Activated naive CD4-positive, alpha-beta T cell (primary cell): ENCODE data around the gene GPR137.
"Not testable (repeated sequence)": the region's sequence is repeated elsewhere in the genome, so short reads cannot be mapped to it uniquely, and the experiment has no call there.

ENCODE experiments used
- DNase-seq, 4 experiments: peaks; one replicate each; lab custom pipeline; 2025; lab: John Stamatoyannopoulos, UW

The GPR137 gene, protein sequence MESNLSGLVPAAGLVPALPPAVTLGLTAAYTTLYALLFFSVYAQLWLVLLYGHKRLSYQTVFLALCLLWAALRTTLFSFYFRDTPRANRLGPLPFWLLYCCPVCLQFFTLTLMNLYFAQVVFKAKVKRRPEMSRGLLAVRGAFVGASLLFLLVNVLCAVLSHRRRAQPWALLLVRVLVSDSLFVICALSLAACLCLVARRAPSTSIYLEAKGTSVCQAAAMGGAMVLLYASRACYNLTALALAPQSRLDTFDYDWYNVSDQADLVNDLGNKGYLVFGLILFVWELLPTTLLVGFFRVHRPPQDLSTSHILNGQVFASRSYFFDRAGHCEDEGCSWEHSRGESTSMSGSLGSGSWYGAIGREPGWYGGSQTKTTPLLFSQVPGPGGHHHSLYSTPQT

GRCh38 chr11:64284962-64285884 is at the start of gene GPR137:
Gene GPR137, plus strand, starts transcription at chr11:64285848. Its CDS starts 677 bp downstream, at chr11:64286525.
- peak; percentile 88 to 94 (median 91) for DNase-seq

DNA sequence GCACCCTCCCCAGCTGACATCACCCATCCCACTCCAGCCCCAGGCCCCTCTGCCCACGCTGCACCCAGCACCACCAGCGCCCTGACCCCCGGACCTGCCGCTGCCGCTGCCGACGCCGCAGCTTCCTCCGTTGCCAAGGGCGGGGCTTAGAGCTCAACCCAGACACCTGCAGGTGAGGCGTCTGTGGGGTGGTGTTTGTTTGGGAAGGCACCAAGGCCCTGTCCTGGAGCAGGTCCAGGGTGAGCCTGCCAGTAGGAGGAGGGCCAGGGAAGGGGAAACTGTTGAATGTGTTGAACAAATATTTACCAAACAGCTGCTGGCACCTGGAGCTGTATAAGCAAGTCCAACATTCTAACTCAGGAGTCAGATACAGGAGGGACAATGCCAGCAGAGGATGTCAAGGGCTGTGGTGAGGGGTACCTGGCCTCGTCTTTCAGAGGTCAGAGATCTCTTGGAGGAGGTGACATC is 48.1 kb upstream of the GPR137 start:
- DNase-seq: no peak

DNA sequence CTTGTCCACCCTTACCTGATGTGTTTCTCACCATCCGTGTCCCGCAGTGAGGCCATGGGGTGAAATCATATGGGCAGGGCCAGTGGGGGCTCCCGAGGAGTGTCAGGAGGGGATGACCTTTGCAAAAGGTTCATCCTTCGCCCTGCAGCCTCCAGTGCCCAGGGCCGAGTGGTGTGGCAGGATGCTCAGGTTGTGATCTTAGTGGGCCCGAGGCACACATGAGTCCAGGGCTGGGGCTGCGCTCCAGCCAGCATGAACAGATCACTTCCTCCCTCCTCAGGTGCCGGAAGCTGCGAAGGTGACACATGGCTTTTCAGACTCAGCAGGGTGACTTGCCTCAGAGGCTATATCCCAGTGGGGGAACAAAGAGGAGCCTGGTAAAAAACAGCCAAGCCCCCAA is 47.6 kb upstream of the GPR137 start:
- no peak for DNase-seq

DNA sequence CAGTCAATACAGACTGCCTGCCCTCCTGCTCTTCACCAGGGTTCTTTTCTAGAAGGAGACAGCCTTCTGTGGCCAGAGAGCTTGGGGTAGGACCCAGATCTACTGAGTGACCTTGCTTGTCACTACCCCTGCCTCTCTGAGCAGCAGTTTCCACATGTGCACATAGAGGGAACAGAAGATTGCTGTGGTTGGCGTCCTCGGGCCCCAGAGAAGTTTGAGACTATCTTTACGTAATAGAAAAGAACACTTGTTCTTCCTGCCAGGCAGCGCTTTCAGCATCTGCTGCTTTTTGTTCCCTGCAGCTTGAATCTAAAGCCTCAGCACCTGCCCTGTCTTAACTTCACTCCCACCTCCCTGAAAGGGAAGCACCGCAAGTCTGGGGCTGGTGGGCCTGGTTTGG is 46.6 kb upstream of the GPR137 start:
- no peak for DNase-seq

GRCh38 chr11:64239662-64240434 is 45.8 kb upstream of the GPR137 start:
- no peak for DNase-seq

DNA sequence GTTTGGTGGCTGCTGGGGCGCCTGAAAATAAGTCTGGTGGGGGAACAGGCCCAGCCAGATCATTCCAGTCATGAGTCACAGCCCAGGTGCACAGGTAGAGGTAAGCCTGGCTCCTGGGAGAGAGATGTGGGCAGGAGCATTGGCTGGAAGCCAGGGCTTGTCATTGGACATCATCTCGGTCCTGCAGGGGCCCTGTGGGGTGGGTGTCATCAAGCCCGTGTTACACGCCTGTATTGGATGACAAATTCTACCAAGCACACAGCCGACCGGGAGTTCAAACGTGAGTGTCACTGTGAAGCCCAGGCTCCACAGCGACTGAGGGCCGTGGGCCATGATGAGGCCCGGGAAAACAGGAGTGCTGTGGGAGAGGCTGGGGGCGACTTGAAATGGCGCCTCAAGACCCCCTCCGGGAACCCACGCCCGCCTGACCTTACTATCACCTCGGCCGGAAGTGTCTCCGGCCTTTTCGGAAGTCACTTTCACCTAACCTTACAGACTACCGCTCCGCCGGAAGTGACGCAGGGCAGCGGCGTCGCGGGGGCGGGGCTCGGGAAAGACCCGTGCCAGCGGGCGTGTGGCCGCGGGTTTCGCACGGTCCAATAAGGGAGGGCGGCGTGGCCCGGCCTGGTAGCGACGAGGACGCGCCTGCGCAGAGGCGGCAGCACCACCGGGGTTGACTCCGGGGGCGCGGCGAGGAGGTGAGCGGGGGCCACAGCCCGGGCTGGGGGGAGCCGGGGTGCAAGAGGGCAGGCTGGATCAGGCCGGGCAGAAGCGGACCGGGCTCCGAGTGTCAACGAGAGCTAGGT is 45.0 kb upstream of the GPR137 start, which contains the start of gene FKBP2:
TSS of gene FKBP2 (plus strand) at position 661 of the 806 bp plus-strand sequence. CDS start 1,293 bp downstream, outside the sequence.
- DNase-seq: peak; percentile 92 to 99 (median 96)

DNA sequence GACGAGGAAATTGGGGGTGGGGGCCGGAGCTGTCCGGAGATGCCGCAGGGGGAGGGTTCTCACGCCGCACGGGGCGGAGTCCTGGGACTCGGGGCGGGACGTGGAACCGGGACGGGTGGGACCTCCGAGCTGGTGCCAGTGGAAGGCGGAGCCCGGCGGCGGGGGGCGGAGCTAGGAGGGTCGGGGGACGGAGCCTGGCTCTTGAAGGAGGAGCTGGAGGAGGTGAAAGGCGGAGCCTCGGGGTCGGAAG is 44.5 kb upstream of the GPR137 start:
- DNase-seq: peak; percentile 99 to 100 (median 99)

DNA sequence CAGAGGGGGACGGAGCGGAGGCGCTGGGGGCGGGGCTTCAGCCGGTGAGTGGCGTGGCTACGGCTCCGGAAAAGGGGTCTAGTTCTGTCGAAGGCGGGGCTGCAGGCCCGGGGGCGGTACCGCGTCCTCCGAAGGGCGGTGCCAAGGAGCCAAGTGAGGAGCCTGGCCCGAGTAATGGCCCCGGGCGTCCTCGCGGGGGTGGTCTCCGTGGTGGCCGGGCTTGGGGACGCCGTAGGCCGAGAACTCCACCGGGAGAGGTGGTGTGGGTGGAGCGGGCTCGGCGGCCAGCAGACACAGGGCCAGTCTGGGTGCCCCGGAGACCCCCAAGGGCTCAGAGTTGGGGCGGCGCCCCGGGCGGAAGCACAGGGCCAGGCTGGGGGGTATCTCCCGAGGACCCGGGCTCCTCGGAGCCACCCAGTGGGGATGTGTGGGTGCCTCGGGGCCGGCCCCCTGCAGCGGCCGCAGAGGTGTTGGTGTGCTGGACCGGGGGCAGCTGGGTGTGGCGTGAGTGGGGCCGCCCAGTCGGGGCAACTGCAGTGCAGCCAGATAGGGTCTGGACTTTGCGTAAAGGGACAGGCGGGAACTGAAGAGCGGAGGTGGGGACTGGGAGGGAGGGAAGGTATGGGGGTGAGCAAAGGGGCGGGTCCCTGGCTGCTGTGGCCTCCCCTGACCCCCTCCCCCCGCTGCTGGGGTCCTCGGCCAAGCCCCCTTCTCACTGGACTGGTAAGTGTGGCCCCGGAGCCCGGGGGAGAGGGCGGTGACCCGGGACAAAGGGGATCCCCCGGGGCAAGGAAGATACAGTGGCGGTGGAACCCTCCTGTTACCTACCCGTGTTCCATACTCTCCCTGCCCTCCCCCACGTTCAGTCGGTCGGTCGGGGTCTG is 43.9 kb upstream of the GPR137 start:
- no peak for DNase-seq

DNA sequence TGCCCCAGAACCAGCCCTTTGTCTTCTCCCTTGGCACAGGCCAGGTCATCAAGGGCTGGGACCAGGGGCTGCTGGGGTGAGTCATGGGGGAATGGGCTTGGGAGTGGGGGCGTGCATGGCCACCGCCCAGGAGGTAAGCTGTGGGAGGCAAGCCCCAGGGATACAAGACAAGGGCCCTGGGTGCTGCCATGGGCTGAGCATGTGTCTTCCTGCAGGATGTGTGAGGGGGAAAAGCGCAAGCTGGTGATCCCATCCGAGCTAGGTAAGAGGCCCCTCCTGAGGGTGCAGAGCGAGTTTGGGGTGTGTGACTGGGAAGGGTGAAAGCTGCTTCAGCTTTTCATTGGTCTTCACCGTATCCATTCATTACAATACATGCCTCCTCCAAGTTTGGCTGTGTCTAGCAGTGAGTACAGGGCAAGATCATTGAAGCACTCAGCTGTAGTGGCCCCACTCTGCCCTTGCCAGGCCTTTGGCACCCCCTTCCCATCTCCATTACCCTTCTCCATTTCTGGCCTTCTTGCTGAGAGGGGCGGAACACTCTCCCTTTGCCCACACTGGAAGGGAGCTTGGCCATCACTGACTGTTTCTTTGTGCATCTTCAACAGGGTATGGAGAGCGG is 42.3 kb upstream of the GPR137 start:
- DNase-seq: no peak

- DNase-seq: no peak
Measured at GRCh38 chr11:64244107-64244506, 41.5 kb upstream of the GPR137 start.

DNA sequence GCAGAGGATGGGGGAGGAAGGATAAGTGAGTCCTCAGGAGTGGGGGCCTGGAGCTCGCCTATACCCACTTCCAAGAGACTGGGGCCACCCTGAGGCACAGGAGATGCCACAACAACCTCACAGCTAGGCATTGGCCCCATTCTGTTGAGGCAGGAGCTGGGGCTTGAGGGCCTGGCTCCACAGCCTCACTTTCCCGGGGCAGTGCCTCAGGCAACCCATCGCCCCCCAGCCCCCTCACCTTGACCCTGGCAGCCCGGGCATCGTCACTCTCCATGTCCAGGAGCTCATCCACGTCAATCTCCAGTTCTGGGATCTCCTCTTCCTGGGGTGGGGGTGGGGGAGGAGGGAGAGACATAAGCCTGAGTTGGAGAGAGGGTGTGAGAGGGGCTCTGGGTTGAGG is 40.7 kb upstream of the GPR137 start:
- no peak for DNase-seq

- peak in 1 of 4 experiments; percentile 26 for DNase-seq
Measured at GRCh38 chr11:64245401-64245796, 40.2 kb upstream of the GPR137 start.

- peak; percentile 29 to 57 (median 44) for DNase-seq
Measured at GRCh38 chr11:64245797-64246620, 39.6 kb upstream of the GPR137 start.

DNA sequence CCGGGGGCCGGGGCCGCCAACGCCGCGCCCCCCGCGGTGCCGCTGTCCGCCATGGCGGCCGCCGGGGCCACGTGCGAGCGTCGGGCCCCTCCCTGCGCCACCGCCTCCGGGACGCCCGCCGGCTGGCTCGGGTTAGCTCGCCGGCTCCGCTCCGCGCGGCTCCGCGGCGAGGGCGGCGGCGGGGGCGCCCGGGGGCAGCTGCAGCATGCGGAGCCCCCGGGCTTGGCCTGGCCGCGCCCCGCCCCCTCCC is 39.1 kb upstream of the GPR137 start:
- not testable (repeated sequence) for DNase-seq

GRCh38 chr11:64246871-64247728 is 38.5 kb upstream of the GPR137 start, which contains the start of gene PPP1R14B:
Gene PPP1R14B, minus strand, starts transcription at chr11:64246943. Its CDS starts 270 bp downstream, at chr11:64246673.
- DNase-seq: peak; percentile 44 to 67 (median 52)

DNA sequence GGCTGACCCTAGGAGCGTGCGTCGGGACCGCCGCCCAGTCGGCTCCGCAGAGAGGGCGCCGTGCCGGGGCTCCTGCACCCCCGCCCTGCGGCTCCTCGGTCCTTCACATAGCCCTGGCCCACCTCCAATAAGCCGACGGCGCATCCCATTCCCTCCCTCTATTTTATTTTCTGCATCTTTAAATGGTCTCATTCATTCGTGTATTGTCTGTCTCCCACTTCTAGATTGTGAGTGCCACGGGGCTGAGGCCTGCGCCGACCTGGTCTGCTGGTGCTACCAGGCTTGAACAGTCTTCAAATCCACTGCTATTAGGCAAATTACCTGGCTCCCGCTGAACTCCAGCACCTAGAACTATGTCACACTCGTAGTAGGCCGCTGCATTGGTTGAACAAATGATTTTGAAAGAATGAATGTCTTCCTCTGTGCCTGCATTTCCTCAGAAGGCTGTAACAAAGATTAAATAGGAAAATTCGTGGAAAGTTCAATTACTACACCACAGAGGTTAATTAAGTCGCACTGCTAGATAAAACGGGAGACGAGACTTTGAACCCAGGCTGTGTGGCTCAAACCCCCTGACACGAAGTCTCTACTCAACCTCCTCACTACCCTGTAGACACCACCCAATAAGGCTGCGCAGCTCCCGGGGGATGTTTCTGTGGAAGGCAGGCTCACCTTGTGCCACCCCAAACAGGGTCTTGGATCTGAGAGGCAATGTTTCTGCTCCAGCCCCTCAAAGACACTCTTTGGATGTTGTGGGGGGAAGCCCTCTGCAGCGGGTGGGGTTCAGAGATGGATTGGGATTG is 37.7 kb upstream of the GPR137 start:
- DNase-seq: no peak

- DNase-seq: no peak
Measured at GRCh38 chr11:64248578-64248977, 37.1 kb upstream of the GPR137 start.
